ENCODE data around the gene DNA2.
"Not testable (repeated sequence)": the region's sequence is repeated elsewhere in the genome, so short reads cannot be mapped to it uniquely, and the experiment has no call there.

The DNA2 gene

GRCh38 chr10:68474021-68474420, 2.2 kb upstream of the DNA2 start:
- Histone ChIP-seq H3K9ac (ENCODE audit: low read depth, low read length) (no peak overlapping the region), H3K4me1 (ENCODE audit: insufficient read depth, low read length) (no peaks in the 10 kb centered on the region), H3K9me3 (ENCODE audit: control insufficient read depth, insufficient read depth, low read length) (no peaks in the 10 kb centered on the region), H3K36me3 (ENCODE audit: insufficient read depth, low read length) (no peaks in the 10 kb centered on the region)

GRCh38 chr10:68471063-68471585, 649 bp downstream of the DNA2 start:
- Histone ChIP-seq H3K4me1 (ENCODE audit: insufficient read depth, low read length) (no peaks in the 10 kb centered on the region), H3K9me3 (ENCODE audit: control insufficient read depth, insufficient read depth, low read length) (no peaks in the 10 kb centered on the region), H3K9ac (ENCODE audit: low read depth, low read length) (peak overlapping the region; percentile 93), H3K36me3 (ENCODE audit: insufficient read depth, low read length) (peaks cover 6% of the 10 kb centered on the region)

- Histone ChIP-seq H3K36me3 (ENCODE audit: insufficient read depth, low read length) (peaks cover 11% of the 10 kb centered on the region), H3K9me3 (ENCODE audit: control insufficient read depth, insufficient read depth, low read length) (no peaks in the 10 kb centered on the region), H3K4me1 (ENCODE audit: insufficient read depth, low read length) (no peaks in the 10 kb centered on the region), H3K9ac (ENCODE audit: low read depth, low read length) (peak overlapping the region; percentile 93)
Measured at GRCh38 chr10:68470300-68470699, 1.5 kb downstream of the DNA2 start.

GRCh38 chr10:68469838-68470237, 1.9 kb downstream of the DNA2 start:
- Histone ChIP-seq H3K4me1 (ENCODE audit: insufficient read depth, low read length) (no peaks in the 10 kb centered on the region), H3K9me3 (ENCODE audit: control insufficient read depth, insufficient read depth, low read length) (no peaks in the 10 kb centered on the region), H3K36me3 (ENCODE audit: insufficient read depth, low read length) (peaks cover 11% of the 10 kb centered on the region), H3K9ac (ENCODE audit: low read depth, low read length) (no peak overlapping the region)

GRCh38 chr10:68464729-68465128, 7.0 kb downstream of the DNA2 start:
- H3K9me3 ChIP-seq (ENCODE audit: control insufficient read depth, insufficient read depth, low read length); H3K4me1 ChIP-seq (ENCODE audit: insufficient read depth, low read length); H3K9ac ChIP-seq (ENCODE audit: low read depth, low read length): not testable (repeated sequence)
- H3K36me3 ChIP-seq (ENCODE audit: insufficient read depth, low read length), result peaks cover 38% of the 10 kb centered on the region

GRCh38 chr10:68463365-68464093, 8.2 kb downstream of the DNA2 start:
- Histone ChIP-seq H3K36me3 (ENCODE audit: insufficient read depth, low read length) (peaks cover 41% of the 10 kb centered on the region), H3K9ac (ENCODE audit: low read depth, low read length) (no peak overlapping the region), H3K4me1 (ENCODE audit: insufficient read depth, low read length) (no peaks in the 10 kb centered on the region), H3K9me3 (ENCODE audit: control insufficient read depth, insufficient read depth, low read length) (no peaks in the 10 kb centered on the region)

- Histone ChIP-seq H3K4me1 (ENCODE audit: insufficient read depth, low read length) (no peaks in the 10 kb centered on the region), H3K36me3 (ENCODE audit: insufficient read depth, low read length) (peaks cover 41% of the 10 kb centered on the region), H3K9ac (ENCODE audit: low read depth, low read length) (no peak overlapping the region), H3K9me3 (ENCODE audit: control insufficient read depth, insufficient read depth, low read length) (no peaks in the 10 kb centered on the region)
Measured at GRCh38 chr10:68462536-68462935, 9.2 kb downstream of the DNA2 start.

GRCh38 chr10:68461032-68461431, 10.7 kb downstream of the DNA2 start:
- peaks cover 41% of the 10 kb centered on the region for H3K36me3 ChIP-seq (ENCODE audit: insufficient read depth, low read length)
- no peaks in the 10 kb centered on the region for H3K4me1 ChIP-seq (ENCODE audit: insufficient read depth, low read length)
- no peaks in the 10 kb centered on the region for H3K9me3 ChIP-seq (ENCODE audit: control insufficient read depth, insufficient read depth, low read length)
- H3K9ac ChIP-seq (ENCODE audit: low read depth, low read length), result no peak overlapping the region

GRCh38 chr10:68449698-68450097, 22.1 kb downstream of the DNA2 start:
- H3K36me3 ChIP-seq (ENCODE audit: insufficient read depth, low read length), result peaks cover 19% of the 10 kb centered on the region
- H3K9ac ChIP-seq (ENCODE audit: low read depth, low read length), result not testable (repeated sequence)

GRCh38 chr10:68446179-68446578, 25.6 kb downstream of the DNA2 start:
- Histone ChIP-seq H3K9ac (ENCODE audit: low read depth, low read length) (no peak overlapping the region), H3K9me3 (ENCODE audit: control insufficient read depth, insufficient read depth, low read length) (no peaks in the 10 kb centered on the region), H3K4me1 (ENCODE audit: insufficient read depth, low read length) (no peaks in the 10 kb centered on the region), H3K36me3 (ENCODE audit: insufficient read depth, low read length) (peaks cover 6% of the 10 kb centered on the region)

More at GRCh38 chr10:68449698-68450097, 22.1 kb downstream of the DNA2 start:
- not testable (repeated sequence) for H3K4me1 ChIP-seq (ENCODE audit: insufficient read depth, low read length); H3K9me3 ChIP-seq (ENCODE audit: control insufficient read depth, insufficient read depth, low read length)

GRCh38 chr10:68442971-68443370, 28.8 kb downstream of the DNA2 start:
- Histone ChIP-seq H3K4me1 (ENCODE audit: insufficient read depth, low read length) (no peaks in the 10 kb centered on the region), H3K36me3 (ENCODE audit: insufficient read depth, low read length) (peaks cover 6% of the 10 kb centered on the region; the same call in 1 of the 2 replicates), H3K9ac (ENCODE audit: low read depth, low read length) (no peak overlapping the region), H3K9me3 (ENCODE audit: control insufficient read depth, insufficient read depth, low read length) (no peaks in the 10 kb centered on the region)

GRCh38 chr10:68440898-68441297, 30.9 kb downstream of the DNA2 start:
- Histone ChIP-seq H3K36me3 (ENCODE audit: insufficient read depth, low read length) (peaks cover 7% of the 10 kb centered on the region), H3K4me1 (ENCODE audit: insufficient read depth, low read length) (no peaks in the 10 kb centered on the region), H3K9ac (ENCODE audit: low read depth, low read length) (no peak overlapping the region), H3K9me3 (ENCODE audit: control insufficient read depth, insufficient read depth, low read length) (no peaks in the 10 kb centered on the region)

GRCh38 chr10:68435803-68436202, 36.0 kb downstream of the DNA2 start:
- Histone ChIP-seq H3K4me1 (ENCODE audit: insufficient read depth, low read length) (no peaks in the 10 kb centered on the region), H3K36me3 (ENCODE audit: insufficient read depth, low read length) (peaks cover 10% of the 10 kb centered on the region), H3K9ac (ENCODE audit: low read depth, low read length) (no peak overlapping the region), H3K9me3 (ENCODE audit: control insufficient read depth, insufficient read depth, low read length) (no peaks in the 10 kb centered on the region)

- Histone ChIP-seq H3K9me3 (ENCODE audit: control insufficient read depth, insufficient read depth, low read length) (no peaks in the 10 kb centered on the region; the same call in 1 of the 2 replicates), H3K36me3 (ENCODE audit: insufficient read depth, low read length) (peaks cover 15% of the 10 kb centered on the region), H3K4me1 (ENCODE audit: insufficient read depth, low read length) (no peaks in the 10 kb centered on the region)
Measured at GRCh38 chr10:68434657-68435056, 37.1 kb downstream of the DNA2 start.

GRCh38 chr10:68428396-68429104, 43.2 kb downstream of the DNA2 start:
- Histone ChIP-seq H3K9ac (ENCODE audit: low read depth, low read length) (no peak overlapping the region), H3K4me1 (ENCODE audit: insufficient read depth, low read length) (no peaks in the 10 kb centered on the region), H3K36me3 (ENCODE audit: insufficient read depth, low read length) (peaks cover 13% of the 10 kb centered on the region), H3K9me3 (ENCODE audit: control insufficient read depth, insufficient read depth, low read length) (no peaks in the 10 kb centered on the region; the same call in 1 of the 2 replicates)

More at GRCh38 chr10:68434657-68435056, 37.1 kb downstream of the DNA2 start:
- no peak overlapping the region for H3K9ac ChIP-seq (ENCODE audit: low read depth, low read length)

All from ES-I3 (cell line).